Activated gamma-delta T cell treated with Interleukin-2 at 50 U/mL for 16 hours (primary cell): Measurements from ENCODE around the gene CLRN3.

ENCODE experiments used
- DNase-seq: peaks from one replicate; pipeline ENCODE4 v3.0.0-alpha.2; 2020

CLRN3 gene

GRCh38 chr10:127892743-127893142 lies at the start of gene CLRN3:
Gene CLRN3, minus strand, starts transcription at chr10:127892941. Its CDS starts 157 bp downstream, at chr10:127892784.
- DNase-seq = no peak

GRCh38 chr10:127940866-127941640 lies 48.3 kb upstream of the CLRN3 start:
- DNase-seq = no peak

- DNase-seq = no peak
Measured at GRCh38 chr10:127939786-127940330, 47.1 kb upstream of the CLRN3 start.

GRCh38 chr10:127937915-127938463 lies 45.2 kb upstream of the CLRN3 start:
- no peak for DNase-seq

- DNase-seq = no peak
Measured at GRCh38 chr10:127937069-127937468, 44.3 kb upstream of the CLRN3 start.

GRCh38 chr10:127935071-127935561 lies 42.4 kb upstream of the CLRN3 start:
- DNase-seq = no peak

GRCh38 chr10:127934383-127934782 lies 41.6 kb upstream of the CLRN3 start:
- DNase-seq = no peak

GRCh38 chr10:127933271-127933670 lies 40.5 kb upstream of the CLRN3 start:
- no peak for DNase-seq

GRCh38 chr10:127932521-127933270 lies 40.0 kb upstream of the CLRN3 start:
- DNase-seq = no peak

GRCh38 chr10:127928021-127928806 lies 35.5 kb upstream of the CLRN3 start:
- DNase-seq = no peak

GRCh38 chr10:127926455-127926854 lies 33.7 kb upstream of the CLRN3 start:
- no peak for DNase-seq

- no peak for DNase-seq
Measured at GRCh38 chr10:127925471-127926207, 32.9 kb upstream of the CLRN3 start.

GRCh38 chr10:127923646-127924045 lies 30.9 kb upstream of the CLRN3 start:
- DNase-seq = no peak

GRCh38 chr10:127922675-127923366 lies 30.1 kb upstream of the CLRN3 start:
- no peak for DNase-seq

GRCh38 chr10:127922206-127922605 lies 29.5 kb upstream of the CLRN3 start:
- DNase-seq = no peak

- no peak for DNase-seq
Measured at GRCh38 chr10:127921753-127922145, 29.0 kb upstream of the CLRN3 start.

GRCh38 chr10:127921075-127921752 lies 28.5 kb upstream of the CLRN3 start:
- DNase-seq = no peak

- no peak for DNase-seq
Measured at GRCh38 chr10:127920306-127921074, 27.7 kb upstream of the CLRN3 start.

GRCh38 chr10:127919418-127920271 lies 26.9 kb upstream of the CLRN3 start:
- no peak for DNase-seq
